A549 (cell line): ENCODE data around the gene TEX53.

ENCODE experiments used
- BHLHE40 ChIP-seq: IDR thresholded peaks from 2 replicates; pipeline ENCODE4 v1.6.1; 2012; ENCODE audit warnings: low read depth, low read length, inconsistent platforms
- CEBPB ChIP-seq, 2 experiments: fragments of >200 bp in 1 of 2; sonication (Bioruptor Twin) in 1 of 2; formaldehyde crosslinking in 1 of 2; IDR thresholded peaks; 2 replicates each; pipeline ENCODE4 v1.6.1; 2012 to 2016
- CTCF ChIP-seq: fragments of >200 bp; sonication (Bioruptor Twin); formaldehyde crosslinking; IDR thresholded peaks from 3 replicates; pipeline ENCODE4 v1.5.1; 2016
- ELK1 ChIP-seq: fragments of 150-350 bp; IDR thresholded peaks from 2 replicates; pipeline ENCODE4 v1.6.1; 2014; ENCODE audit warnings: low read depth, mild to moderate bottlenecking, low read length
- HMGXB4 ChIP-seq: fragments of 250-450 bp; sonication (Bioruptor Pico); IDR thresholded peaks from 2 replicates; pipeline ENCODE4 v1.5.0; 2021; ENCODE audit warnings: mild to moderate bottlenecking, moderate library complexity, borderline replicate concordance
- JUN ChIP-seq, 2 experiments: fragments of >200 bp; sonication (Bioruptor Twin); formaldehyde crosslinking; IDR thresholded peaks; 2 replicates in 1 of 2; 3 replicates in 1 of 2; pipeline ENCODE4 v1.6.1; 2016 to 2017
- MAFK ChIP-seq: fragments of 450-650 bp; IDR thresholded peaks from 2 replicates; pipeline ENCODE4 v1.6.1; 2014; ENCODE audit not compliant: partially characterized antibody
- MAZ ChIP-seq: fragments of 150-350 bp; IDR thresholded peaks from 2 replicates; pipeline ENCODE4 v1.6.1; 2014; ENCODE audit warnings: antibody characterized with exemption, low read depth, low read length, borderline replicate concordance
- NR3C1 ChIP-seq: fragments of >200 bp; sonication (Bioruptor Twin); formaldehyde crosslinking; IDR thresholded peaks from 3 replicates; pipeline ENCODE4 v1.6.1; 2017
- POLR2A ChIP-seq: IDR thresholded peaks from 2 replicates; pipeline ENCODE4 v1.6.1; 2012; ENCODE audit warnings: mild to moderate bottlenecking, low read length
- POLR2AphosphoS2 ChIP-seq: conservative IDR thresholded peaks from 2 replicates; pipeline ENCODE4 v1.6.1; 2012; ENCODE audit warnings: low read length, improper control_type of control experiment, inconsistent platforms
- RAD21 ChIP-seq, 2 experiments: fragments of >200 bp in 1 of 2; sonication (Bioruptor Twin) in 1 of 2; formaldehyde crosslinking in 1 of 2; IDR thresholded peaks in 1 of 2; conservative IDR thresholded peaks in 1 of 2; 2 replicates in 1 of 2; 3 replicates in 1 of 2; pipeline ENCODE4 v1.6.1; 2012 to 2018; ENCODE audit warnings: inconsistent platforms in 1 of 2
- RCOR1 ChIP-seq: fragments of 150-350 bp; IDR thresholded peaks from 2 replicates; pipeline ENCODE4 v1.6.1; 2014; ENCODE audit warnings: antibody characterized with exemption, low read length, low read depth

DNA sequence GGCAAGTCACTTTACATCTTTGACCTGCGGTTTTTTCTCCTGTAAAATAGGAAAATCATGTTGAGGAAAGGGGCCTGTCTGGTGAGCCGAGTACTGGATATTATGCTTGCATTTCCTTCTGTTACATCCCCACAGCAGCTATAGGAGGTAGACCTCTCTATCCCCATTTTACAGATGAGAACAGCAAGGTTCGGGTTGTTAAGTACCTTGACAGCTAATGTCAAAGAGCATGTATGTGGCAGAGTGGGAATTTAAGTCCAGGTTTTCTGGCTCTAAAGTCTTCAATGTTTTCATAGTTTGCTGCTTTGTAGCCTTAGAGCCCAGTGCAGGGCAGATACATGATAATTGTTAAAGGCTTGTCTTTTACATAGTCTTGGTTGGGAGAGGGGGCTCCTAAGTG is 43.7 kb downstream of the TEX53 start:
- TF ChIP-seq BHLHE40 = no peak
- no peak for TF ChIP-seq CEBPB (IDR thresholded peaks at IDR 0.05)
- no peak for TF ChIP-seq RAD21 (conservative IDR thresholded peaks at IDR 0.05 in 1 of 2, IDR thresholded peaks at IDR 0.05 in 1 of 2)
- TF ChIP-seq CTCF = no peak
- TF ChIP-seq ELK1 = no peak
- no peak for TF ChIP-seq POLR2A
- no peak for TF ChIP-seq MAZ
- TF ChIP-seq HMGXB4 (CRISPR knock-in tag) = no peak
- no peak for TF ChIP-seq JUN (IDR thresholded peaks at IDR 0.05)
- TF ChIP-seq NR3C1 = no peak
- TF ChIP-seq POLR2AphosphoS2 = no peak
- no peak for TF ChIP-seq RCOR1
- no peak for TF ChIP-seq MAFK
